HPDE6-E6E7 (cell line): Measurements from ENCODE around the gene C5orf47.
A peak's percentile ranks its signal among the peaks of the same experiment; 100 is the strongest.

Experiments used
- DNase-seq: peaks from one replicate; pipeline ENCODE4 v3.0.0; 2011; ENCODE audit warnings: missing footprints; ENCODE audit errors: extremely low spot score

Gene C5orf47

DNA sequence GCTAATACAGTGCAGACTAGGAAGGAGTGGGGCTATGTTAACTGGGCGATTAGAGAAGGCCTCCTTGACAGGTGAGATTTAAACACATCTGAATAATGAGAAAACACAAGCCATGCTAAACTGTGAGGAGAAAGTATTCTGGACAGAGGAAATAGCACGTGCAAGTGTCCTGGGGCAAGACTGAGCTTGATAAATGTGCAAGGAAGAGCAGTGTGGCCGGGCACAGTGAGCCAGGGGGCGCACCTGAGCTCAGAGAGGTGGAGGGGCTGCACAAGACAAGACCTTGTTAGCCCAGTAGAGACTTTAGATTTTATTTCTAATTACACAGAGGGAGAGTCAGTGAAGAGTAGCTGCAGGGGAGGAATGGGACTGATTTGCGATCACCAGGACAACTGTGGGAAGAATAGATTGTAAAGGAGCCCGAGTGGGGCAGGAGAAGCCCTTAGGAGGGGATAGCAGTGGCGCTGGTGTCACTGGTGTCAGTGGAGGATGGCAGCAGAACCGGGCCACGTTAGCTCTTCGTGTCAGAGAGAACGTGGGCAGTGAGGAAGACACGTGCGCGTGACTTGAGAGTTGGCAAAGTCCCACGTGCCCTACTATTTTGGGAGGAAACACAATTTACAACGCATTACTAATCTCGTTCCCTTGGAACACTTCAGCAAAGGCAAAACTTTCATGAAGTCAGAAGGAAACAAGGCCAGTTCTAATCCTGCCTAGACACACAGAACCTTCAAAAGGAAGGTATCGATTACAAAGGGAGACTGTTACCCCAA is 17.9 kb upstream of the C5orf47 start:
- no peak for DNase-seq

DNA sequence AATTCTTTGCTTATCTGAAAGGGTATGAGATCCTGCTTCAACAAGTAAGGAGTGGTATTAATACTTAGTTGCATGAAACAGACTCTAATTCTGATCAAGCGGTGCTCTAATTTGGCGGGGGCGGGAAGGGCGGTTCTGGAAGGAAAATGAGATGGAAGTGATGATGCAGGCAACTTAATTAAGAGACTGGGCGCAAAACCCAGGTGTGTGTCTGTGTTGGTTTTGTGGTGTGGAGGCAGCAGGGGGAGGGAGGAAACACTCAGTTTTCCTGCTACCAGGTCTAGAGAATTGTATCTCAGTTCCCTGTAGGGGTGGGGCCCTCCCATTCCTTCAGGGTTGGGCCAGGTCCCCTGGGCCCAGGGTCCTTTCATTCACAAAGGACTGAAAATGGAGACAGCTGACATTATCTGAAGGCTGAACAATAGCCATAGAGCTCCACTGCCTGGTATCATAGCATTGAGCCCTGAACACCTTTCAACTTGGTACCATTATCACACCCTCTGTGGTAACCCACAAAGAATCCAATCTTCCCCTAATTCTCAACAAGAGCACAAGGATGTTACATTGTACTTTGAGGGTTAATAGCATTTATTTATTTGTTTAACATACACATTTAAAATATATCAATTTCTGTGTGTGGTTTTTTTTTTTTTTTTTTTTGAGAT is 17.2 kb upstream of the C5orf47 start:
- no peak for DNase-seq

DNA sequence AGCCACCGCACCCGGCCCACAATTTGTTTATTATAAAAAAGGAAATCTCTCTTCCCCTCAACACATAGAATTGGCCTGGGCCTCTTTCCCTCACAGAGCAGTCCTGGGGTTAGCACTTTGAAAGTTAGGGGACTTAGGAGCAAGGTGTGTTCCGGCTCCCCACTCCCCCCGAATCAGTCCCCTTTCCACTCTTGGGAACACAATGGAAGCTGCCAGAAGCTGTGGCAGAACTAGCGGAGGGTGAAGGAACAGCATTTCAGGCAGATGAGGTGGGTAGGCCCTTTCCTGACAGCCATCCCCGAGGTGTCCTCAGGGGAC is 16.4 kb upstream of the C5orf47 start:
- no peak for DNase-seq

DNA sequence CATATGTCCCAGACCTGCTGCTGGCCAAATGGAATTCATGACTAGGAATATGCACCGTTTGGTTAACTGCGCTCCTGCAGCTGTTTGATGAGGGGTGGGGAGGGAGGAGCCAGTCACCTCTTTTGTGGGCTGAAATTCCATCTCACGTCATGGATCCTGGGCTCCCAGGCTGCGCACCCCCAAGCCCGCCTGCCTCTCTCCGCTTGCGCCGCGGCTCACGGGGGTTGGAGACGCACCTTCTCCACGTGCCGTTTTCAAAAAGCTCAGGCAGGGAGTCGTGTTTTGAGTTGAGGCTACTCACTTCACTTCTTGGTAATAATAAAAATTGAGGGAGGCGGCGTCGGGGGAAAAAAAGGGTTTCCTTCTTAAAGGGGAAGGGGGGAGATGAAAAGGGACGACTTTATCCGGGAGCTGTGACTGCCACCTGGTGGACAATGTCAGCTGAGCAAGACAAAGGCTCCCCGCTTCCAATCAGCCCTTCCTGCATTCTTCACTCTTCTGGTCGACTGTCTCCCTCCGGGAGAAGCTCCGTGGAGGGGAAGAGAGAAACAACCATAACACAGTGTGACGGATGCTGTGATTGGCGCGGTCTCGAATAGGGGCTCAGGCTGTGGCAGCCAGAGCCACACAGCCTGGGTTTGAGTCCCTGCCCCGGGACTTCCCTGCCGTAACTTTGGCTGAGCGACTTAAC is 15.9 kb upstream of the C5orf47 start:
- DNase-seq = peak; percentile 70

DNA sequence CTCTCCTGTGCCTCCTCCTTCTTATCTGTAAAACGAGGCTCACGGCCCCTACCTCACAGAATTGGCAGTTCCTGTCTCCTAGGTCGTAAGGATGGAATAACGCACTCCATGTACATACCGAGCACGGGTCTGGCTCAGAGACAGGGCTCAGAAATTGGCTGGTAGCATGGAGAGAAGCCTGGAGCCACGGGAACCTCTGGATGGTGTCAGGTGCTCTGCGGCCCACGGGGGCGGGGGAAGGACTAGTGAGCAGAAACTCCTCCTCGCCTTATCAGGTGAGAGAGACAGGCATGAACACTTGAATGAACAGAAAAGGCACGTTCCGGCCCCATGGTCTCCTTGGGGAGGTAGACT is 15.4 kb upstream of the C5orf47 start:
- DNase-seq = no peak

DNA sequence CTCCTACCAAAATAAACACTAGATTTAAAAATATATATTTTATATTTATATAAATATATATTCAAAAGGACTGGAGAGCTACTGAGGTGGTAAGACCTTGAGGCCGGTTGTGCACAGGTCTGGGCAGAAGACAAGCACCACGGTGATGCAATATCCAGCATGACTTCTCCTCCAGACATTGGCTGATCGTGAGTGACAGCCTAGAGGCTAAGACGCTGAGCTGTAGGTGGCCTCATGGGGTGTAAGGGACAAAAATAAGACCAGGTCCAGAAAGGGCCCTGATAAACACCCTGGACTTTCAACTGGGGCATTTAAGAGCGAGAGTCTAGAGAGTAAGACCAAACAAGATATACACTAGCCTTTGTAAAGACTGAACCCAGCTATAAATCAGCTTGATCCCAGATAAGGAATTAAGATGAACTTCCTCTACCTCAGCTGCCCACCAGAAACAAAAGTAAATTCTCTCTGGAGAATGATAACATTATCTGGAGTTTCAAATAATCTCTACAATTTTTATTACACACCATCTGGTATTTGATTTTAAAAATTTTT is 14.2 kb upstream of the C5orf47 start:
- DNase-seq = no peak

DNA sequence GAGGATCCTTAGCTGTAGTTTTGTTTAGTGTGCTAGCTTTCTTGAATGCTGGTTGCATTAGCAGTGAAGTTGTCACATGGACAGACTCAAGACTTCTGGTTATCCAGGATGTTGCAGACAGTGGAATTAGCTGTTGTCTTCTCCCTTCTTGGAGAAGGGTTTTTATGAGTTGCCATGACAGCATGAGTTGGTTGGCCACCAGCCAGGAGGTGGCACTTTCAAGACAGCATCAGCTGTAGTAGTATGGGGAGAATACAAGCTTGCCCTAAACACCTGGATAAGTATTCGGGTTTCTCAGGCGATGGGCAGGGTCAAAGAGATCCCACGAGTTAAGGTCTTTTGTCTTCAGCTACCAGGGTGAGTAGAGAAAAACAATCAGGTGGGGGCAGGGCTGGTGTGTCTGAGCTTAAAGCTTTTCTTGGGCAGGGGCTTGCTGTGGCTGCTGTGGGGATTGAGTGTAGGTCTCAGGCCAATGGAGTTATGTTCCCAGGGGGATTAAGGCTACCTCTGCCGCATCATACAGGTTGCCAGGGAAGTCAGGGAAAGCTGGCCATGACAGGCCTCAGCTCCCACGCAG is 7.7 kb upstream of the C5orf47 start:
- no peak for DNase-seq

DNA sequence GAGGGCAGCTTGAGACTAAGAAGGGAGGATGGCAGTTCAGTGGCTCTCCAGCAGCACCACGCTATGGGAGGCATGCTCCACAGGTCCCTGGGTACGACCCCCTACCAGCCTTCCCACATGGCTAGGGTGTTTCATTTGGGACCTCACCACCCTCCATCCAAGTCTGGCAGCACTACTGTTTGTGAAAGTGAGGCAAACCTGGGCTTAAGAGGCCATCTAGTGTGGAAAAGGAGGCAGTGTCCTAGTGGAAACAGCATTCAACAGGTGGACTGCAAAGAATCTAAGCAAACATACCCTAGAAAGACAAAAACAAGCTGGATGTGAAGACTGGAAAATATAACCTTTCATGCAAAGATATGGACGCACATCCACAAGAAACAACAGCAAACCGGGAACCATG is 4.8 kb upstream of the C5orf47 start:
- no peak for DNase-seq

DNA sequence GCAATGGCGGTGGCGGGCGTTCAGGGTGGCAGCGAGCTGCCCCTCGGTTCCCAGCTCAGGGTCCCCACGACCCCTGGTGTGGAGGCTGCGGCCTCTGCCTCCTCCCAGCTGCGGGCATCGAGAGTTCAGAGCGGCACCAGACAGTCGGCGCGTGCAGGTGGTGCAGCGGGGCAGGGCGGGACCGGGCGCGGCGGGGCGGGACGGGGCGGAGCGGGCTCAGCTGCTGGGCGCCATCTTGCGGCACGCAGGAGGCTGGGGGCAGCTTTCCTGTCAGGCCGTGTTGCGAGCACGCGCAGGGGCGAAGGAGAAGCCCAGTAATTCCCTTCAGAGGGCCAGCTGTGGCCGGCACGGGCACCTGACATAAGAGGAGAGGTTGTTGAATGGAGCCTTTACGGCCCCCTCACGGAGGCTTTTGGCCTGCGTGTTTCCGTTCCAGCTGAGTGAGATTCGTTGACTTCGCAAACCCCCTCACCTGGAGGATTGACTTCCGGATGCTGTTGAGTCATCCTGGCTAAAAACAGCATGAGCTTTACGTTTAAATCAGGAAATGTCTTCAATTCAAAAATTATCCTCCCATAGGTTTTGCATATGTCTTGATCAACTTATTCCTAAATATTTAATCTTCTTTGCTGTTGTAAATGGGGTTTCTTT is 587 bp downstream of the C5orf47 start:
- DNase-seq = no peak

DNA sequence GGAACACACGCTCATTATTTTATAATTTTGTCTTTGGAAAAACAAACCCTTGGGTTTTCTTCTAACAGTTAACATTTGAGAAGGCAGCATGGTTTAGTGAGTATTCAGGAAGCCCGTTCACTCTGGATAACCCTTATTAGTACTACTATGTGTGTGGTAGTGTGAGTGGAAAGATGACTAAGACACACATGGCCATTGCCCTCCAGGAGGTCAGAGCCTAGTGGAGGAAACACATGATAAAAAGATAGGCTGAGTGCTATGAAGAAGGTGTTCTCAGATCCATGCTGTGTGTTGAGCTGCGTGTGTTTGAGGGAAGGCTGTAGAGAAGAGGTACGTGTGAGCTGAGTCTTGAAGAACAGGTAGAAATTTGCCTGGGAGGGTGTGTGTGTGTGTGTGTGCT is 8.4 kb downstream of the C5orf47 start:
- no peak for DNase-seq

DNA sequence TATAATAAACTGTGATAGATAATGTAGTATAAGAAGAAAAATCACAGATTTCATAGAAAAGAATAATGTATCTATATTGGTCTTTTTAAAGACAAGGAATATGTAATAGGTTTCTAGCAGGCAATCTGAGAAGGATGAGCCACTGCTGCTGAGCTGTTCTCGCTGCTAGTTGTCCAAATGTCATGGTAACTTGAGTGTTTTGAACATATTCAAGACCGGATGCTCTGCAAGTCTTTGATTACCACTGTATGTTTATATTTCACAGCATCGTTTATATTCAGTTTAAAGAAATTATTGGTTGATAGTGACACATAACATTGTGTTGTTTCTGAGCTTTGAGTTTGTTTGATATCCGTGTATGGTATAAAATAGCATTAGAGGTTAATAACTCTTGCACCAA is 9.6 kb downstream of the C5orf47 start:
- DNase-seq = no peak

DNA sequence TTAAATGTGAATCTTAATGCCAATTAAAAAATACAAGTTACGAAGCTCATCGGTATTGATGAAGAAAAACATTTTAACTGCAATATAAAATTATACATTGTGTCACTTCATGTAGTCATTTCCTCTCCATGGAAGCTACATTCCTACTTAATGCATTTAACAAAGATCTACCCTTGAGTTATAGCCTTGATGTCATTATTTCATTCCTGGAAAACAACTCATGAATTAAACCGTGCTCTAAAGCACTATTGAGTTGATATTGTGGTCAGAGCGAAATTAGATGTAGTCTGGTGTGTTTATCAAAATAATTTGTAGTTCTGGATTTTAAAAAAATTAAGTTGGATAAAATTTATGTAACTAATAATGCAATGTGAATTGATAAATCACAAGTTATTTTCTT is 11.1 kb downstream of the C5orf47 start:
- DNase-seq = no peak

DNA sequence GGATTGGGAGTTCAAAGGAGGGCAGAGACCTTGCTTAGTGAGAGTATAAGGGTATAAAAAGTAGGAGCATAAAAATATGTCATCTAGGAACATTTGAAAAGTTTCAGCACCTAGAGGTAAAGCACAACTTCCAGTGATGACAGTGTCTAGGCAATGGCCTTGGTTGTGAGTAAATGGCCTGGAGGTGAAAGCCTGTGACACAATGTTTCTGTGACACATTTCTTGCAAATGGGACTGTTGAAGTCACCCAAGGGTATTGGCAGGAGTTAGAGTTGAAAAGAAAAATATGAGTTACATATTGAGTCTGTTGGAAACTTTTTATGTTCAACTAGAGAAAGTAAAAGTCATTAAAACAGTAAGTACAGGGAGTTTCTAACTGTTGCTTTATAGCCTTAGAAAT is 14.8 kb downstream of the C5orf47 start:
- DNase-seq = no peak

DNA sequence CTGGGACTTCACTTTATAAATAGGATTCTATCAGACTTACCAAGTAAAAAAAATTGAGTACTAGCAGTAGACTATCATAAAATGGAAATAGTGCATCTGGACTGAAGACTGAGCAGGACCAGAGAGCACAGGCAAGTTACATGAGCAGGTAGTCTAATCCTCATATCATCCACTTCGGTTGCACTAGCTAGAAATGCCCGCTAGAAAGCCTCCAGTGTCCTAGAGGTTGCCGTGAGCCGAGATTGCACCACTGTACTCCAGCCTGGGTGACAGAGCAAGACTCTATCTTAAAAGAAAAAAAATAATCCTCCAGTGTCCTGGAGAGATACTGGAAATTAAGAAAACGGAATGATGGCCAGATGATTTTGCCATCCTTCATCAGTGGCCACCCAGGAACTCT is 20.0 kb downstream of the C5orf47 start:
- DNase-seq = no peak

DNA sequence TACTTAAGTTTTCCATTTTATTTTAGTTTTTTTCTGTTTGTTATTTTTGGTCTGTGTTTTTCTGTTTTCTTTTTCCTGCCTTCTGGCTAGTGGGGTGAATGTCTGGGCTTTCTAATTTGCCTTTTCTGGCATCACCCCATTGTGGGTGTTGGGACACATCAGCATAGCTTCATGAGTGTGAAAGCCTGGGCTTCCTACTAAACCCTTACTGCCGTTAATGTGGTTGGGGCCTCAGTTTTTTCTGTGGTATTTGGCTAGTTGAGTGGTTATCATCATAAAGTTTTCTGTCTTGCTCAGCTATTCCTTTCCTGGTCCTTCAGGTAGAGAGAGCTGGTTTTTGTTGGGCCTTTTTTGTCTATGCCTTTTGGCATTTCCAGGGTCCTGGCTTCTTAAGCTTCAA is 21.4 kb downstream of the C5orf47 start:
- no peak for DNase-seq

DNA sequence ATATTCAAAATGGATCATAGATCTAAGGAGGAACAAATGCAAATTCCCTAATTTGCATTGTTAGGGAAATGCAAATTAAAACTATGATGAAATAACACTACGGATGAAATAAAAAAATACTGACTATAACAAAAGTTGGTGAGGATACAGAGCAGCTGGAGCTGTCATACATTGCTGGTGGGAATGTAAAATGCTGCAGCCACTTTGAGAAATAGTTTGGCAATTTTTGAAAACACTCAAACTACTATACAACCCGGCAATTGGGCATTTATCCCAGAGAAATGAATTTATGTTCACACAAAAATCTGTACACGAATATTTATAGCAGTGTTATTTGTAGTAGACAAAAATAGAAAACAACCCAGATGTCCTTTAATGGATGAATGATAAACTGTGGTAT is 22.5 kb downstream of the C5orf47 start:
- no peak for DNase-seq

DNA sequence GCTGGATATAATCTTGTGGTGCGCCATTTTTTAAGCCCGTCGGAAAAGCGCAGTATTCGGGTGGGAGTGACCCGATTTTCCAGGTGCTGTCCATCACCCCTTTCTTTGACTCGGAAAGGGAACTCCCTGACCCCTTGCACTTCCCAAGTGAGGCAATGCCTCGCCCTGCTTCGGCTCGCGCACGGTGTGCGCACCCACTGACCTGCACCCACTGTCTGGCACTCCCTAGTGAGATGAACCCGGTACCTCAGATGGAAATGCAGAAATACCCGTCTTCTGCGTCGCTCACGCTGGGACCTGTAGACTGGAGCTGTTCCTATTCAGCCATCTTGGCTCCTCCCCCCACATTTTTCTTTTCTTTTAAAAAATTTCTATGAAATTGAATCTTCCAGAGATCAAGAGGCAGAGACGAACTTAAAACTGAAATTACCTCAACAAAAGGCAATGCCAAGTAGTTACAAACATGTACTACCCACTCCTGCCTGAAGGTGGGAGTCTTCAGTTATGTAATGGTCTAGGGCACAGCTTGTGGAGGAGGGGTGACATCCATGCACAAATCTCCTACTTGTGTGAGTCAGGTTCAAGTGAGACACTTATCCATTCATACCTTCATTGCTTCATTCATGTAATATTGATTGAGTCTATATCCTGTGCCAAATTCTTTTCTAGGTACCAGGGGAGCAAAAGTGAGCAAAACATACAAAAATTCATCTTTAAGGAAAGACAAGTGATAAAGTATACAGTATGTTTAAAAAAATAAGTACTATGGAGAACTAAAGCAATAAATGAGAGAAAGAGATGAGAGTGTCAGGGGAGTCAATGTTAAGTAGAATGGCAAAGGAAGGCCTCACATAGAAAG is 31.3 kb downstream of the C5orf47 start:
- peak; percentile 10 for DNase-seq

DNA sequence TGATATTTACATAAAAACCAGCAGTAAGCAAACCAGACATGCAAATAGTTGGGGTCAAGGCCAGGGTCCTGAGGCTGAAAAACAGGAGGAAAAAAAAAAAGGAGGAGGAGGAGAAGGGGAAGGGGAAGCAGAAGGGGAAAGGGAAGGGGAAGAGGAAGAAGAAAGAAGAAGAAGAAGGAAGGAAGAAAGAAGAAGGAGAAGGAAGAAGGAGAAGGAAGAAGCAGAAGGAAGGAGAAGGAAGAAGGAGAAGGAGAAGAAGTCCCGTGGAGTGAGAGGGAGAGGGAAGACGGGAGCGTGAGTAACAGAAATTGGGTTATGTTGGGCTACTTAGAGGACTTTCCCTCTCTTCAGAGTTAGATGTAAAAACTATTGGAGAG is 31.9 kb downstream of the C5orf47 start:
- DNase-seq = no peak

DNA sequence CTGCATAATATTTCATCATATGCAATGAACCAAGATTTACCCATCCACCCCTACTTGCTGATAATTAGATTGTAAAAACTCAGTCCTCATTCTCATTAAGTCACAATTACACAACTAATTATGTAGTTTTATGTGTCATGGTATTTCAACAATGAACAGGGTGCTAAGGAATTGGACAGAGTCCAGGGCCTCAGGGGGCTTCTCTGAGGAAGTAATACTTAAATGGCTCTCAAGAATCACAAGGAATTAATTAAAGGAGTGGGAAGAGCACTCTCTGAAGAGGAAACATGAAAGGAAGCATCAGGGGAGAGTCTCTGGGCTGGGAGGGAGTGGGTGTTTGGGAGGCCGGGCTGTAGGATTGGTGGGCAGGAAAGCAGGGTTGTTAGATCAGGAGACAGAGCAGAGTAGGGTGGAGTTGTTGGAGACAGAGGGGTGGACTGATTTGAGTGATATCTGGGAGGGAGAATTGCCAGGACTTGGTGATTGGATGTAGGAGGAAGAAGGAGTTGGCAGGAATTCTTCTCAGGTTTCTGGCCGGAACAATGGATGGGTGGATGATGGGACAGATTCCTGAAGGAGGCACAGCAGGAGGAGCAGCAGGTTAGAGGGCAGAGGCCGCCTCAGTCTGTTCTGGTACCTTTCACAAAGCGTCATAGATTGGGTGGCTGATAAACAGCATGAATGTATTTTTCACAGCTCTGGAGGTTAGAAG is 33.6 kb downstream of the C5orf47 start:
- DNase-seq = no peak

DNA sequence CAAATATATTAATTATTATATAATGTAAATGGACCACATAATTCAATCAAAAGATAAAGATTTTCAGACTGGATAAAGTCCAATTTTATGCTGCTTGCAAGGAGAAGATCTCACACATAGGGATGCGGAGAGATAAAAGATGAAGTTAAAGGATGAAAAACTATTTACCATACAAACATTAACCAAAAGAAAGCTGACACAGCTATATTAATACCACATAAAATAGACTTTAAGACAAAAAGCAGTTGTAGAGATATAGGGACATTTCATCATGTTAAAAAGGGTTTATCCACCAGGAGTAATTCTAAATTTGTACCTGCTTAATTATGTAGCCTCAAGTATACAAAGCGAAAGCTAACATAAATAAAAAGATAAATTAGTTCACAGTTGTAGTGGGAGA is 41.3 kb downstream of the C5orf47 start:
- no peak for DNase-seq
